ENCODE results near the gene ADCY9.
A peak's percentile ranks its signal among the peaks of the same experiment; 100 is the strongest.

ADCY9 gene

DNA sequence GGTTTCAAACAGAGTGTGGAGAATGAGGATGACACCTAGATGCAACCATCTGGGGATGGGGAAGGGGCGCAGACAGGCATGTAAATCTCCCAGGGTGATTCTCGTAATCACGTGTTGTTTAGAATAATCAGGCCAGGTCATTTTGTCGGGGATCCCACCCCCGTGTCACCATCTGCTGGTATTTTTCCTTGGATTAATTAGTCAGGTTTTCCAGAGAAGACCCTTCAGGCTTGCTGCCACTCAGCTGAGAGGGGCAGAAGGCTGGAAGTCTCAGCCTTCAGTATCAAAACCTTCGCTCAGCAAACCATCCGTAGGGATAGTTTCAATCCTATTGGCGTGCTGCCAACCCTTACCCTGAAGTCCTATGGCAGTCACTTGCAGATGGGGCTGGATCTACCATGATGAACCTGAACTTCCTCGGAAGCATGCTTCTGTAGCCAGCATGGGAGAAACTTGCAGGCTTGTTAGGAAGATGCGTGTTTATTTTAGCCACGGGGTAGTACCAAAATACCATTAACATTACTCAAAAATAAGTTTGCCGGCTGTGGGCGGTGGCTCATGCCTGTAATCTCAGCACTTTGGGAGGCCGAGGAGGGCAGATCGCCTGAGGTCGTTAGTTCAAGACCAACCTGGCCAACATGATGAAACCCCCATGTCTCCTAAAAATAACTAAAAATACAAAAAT, 7.5 kb upstream of the ADCY9 start:
- no peak for DNase-seq (ENCODE audit: low read depth in 2 of 3, low spot score in 1 of 3)

DNA sequence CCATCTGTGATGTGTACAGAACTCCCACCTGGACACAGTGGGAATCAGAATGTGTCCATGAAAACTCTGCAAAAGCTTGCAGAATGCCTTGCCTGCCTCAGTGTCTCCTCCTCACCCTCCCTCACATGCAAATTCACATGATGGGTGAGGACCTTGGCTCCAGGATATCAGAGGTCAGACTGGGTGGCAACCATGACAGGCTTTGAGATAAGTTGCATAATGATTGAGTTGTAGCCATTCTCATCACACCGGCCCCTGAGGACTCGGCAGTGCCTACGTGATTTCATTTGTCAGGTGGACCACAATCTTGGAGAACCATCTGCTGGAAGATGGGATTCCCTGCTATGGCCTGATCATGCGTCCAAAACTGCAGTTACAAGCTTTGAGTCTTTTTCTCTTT, 3.9 kb upstream of the ADCY9 start:
- DNase-seq (ENCODE audit: low read depth in 2 of 3, low spot score in 1 of 3): no peak

DNA sequence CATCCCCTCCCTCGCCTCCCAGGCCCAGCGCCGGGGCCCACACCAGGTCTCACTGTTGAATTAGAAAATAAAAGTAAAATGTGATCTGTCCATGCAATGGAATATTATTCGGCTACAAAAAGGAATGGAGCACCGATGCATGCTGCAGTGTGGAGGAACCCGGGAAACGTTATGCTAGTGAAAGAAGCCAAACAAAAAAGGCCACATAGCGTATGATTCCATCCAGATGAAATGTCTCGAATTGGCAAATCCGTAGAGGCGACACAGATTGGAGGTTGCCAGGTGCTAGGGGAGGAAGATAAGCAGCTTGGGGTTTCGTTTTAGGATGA, 972 bp upstream of the ADCY9 start:
- no peak for DNase-seq (ENCODE audit: low read depth in 2 of 3, low spot score in 1 of 3)

DNA sequence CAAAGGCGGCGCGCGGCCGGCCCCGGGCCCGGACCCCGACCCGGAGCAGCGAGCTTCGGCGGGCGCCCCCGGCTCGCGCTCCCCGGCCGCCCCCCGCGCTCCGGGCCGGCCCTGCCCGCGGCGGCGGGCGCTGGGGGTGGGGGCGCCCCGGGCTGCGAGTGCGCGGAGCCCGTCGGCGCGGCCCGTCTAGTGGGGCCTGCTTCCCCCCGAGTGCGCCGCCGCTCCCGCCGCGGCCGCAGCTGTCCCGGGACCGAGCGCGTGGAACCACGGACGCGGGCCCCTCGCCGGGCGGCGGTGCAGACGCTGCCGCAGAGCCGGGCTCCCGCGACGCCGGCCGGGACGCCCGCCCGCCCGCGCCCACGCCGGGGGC, 308 bp downstream of the ADCY9 start:
- DNase-seq (ENCODE audit: low read depth in 2 of 3, low spot score in 1 of 3): no peak

DNA sequence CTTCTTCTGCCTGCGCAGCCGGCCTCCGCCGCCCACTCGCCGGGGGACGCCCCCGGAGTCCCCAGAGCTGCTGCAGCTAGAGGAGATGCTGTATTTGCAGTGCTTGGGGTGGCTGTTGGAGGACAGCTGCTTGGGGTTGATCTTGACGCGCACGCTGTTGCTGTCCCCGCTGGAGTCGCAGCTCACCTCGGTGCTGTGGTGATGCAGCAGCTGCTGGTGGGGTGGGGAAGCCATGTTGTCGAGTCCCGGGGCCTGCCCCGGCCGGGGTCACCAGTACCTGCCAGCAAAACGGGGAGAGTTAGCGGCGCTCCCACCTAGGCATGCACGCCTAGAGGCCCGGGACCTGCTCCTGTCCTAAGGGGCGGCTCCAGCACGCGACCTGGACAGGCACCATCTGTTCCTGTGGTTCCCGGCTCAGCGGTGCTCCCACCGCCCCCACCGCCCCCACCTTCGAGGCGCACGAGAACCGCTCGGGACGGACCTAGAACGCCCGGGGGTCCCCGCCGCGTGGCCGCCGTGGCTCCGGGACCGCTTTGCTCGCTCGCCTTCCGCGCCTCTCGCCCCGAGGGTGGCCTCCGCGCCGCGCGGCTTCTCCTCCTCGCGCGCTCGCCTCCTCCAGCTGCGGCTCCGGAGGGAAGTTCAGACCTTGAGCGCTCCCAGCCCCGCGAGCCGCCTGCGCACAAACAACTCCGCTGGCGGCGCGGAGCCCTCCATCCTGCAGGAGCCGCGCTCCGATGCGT, 863 bp downstream of the ADCY9 start:
- DNase-seq (ENCODE audit: low read depth in 2 of 3, low spot score in 1 of 3): peak in 2 of 3 donors; percentile 20 to 39

DNA sequence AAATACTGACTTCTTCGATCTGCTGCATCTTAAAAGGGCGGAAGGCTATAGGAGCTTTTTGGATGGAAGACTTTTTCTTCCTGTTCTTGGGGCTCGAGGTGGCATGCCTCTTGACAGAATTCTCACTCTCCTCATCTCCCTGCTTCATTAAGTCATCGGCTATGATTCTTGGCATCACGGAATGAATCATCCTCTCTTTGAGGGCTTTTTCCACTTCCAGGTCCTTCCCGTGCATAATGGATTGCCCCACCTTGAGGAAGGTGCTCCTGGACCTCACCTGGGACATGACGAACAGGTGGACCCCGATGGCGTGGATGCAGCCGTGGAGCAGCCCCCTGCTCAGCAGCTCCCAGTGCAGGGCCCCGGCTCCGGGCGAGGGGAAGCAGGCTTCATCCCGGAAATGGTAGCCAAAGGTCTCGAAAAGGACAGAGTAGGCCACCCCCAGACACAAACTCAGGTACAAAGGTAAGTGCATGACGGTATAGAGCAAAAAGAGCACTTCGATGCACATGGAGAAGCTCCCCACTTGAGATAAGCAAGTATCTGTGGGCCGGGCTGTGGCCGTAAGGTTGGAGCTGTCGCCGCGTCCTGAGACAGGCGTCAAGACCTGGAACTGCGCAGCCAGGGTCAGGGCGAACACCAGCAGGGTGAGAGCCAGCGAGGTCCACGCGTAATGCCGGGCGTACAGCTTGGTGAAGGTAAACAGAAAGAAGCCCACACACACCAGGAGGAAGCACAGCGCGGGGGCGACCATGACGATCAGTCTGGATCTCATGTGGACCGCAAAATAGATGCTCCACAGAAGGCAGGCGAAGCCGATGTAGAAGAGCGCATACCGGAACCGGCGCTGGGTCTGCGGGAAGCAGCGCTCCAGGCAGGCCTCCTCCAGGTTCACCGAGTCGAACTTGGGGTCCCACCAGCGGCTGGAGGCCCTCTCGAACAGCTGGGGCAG, 1.7 kb downstream of the ADCY9 start:
- DNase-seq (ENCODE audit: low read depth in 2 of 3, low spot score in 1 of 3): no peak

DNA sequence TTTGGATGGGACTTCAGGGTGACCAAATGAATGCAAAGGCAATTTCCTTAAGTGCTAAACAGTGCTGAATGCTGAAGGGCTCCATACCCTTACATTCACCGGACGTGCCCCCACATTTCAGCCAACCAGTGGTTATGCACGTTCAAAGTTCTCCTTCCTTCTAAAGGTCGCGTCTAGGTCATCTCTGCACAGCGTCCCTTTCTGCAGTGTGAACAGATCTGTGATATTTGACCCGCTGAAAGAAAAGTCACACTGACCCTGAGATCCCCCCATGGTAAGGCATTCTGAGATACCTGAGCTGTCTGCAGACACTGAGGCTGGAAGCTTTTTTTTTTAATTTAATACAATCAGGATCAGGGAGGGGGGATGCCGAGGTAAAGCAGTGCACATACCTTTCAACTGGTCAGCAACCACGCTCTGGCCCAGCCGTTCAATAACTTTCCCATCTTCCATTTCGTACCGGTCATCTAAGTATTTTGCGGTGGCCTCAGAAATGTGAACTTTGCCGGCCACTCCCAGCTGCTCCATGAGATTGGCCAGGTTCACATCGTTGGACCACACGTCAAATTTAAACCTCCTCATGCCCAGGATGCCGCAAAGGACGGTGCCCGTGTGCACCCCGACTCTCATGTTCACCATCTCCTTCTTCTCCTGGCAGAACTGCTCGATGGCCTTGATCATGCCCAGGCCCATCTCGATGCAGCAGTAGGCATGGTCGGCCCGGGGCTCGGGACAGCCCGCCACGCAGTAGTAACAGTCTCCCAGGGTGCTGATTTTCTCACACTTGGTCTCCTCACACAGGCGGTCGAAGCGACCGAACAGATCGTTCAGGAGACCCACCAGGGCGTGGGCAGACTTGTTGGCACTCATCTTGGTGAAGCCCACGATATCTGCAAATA, 2.6 kb downstream of the ADCY9 start:
- DNase-seq (ENCODE audit: low read depth in 2 of 3, low spot score in 1 of 3): no peak

DNA sequence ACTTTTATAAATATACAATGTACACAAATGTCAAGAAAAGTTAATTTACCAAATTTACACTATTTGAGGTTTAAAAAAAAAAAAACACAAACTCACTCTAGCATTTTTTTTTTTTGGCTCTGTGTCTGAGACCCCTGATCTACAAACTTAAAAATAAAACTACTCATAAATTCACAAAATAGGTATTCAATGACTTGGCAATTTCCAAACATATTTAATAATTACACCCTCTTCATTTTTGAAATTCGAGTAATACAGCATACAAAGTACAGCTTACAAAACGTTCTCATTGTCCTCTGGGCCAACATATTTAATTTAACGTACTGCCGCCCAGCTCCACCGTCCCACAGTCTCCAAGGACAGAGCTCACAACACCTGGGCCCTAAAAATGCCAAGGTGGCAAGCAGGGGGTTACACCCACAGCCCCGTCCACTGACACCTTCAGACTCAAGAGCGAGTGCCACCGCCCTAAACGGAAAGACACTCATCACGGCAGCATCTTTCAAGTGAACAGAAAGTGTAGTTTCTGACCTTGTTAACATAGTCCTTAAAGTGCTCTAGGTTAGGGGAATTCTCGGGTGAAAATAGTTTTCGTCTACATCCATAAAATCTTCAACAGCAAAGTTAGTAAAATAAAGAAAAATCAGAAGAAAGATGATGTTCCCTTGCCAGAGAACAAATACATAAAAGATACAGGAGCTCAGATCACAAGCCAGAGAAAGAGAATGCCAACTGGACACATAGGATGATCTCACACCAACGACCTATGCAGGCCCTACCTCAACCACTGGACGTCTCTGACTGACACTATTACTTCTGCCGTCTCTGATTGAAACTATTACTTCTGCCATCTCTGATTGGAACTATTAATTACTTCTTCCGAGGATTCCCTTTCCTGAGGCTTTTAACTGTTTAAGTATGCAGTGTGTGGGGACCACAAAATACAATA, 4.2 kb downstream of the ADCY9 start:
- no peak for DNase-seq (ENCODE audit: low read depth in 2 of 3, low spot score in 1 of 3)

DNA sequence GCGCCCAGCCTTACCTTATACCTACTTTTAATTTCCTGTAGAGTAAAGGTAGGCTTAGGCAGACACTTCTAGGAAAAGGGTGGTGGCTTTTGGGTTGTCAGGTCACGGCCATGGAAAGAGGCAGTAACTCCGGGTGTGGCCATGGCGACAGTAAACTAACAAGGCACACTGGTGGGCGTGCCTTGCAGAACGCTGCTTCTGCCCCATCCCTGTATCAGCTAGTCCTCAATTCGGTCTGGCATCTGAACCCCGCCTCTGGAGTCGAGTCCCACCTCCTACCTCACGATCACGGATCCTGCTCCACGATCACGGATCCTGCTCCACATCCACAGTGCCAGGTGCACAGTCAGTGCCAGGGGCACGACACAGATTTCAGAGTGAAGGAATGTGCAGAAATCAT, 5.6 kb downstream of the ADCY9 start:
- DNase-seq (ENCODE audit: low read depth in 2 of 3, low spot score in 1 of 3): no peak

DNA sequence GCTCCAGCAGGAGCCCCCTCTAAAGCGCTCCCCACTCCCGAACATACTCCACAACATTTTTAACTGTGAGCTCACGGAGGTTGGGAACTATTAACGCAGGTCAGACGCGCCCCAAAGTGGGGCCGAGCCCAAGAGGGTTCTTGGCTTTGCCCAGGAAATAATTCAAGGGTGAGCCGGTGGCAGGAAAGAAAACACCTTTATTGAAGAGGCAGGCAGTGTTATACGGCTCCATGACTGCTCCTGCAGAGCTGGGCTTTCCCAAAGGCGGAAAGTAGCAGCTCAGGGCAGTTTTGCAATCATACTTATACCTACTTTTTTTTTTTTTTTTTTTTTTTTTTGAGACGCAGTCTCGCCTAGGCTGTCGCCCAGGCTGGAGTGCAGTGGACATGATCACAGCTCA, 6.2 kb downstream of the ADCY9 start:
- DNase-seq (ENCODE audit: low read depth in 2 of 3, low spot score in 1 of 3): no peak

DNA sequence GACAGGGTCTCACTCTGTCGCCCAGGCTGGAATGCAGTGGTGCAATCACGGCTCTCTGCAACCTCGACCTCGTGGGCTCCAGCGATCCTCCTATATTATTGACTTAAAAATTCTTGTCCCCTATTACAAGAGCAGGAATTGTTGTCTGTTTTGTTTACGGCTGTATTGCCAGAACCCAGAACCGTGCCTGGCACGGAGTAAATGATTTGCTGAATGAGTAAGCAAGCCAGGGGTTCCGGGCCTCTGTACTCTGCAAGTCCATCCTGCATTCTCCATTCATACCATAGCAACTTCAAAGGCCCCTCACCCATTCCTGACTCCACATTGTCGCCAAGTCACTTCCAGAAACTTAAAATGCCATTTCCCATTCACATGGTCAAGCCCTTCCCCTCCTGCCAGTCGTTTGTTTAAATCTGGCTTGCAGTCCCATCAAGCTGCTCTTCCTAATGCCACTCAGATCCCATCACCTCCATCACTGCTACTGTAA, 6.9 kb downstream of the ADCY9 start:
- no peak for DNase-seq (ENCODE audit: low read depth in 2 of 3, low spot score in 1 of 3)

DNA sequence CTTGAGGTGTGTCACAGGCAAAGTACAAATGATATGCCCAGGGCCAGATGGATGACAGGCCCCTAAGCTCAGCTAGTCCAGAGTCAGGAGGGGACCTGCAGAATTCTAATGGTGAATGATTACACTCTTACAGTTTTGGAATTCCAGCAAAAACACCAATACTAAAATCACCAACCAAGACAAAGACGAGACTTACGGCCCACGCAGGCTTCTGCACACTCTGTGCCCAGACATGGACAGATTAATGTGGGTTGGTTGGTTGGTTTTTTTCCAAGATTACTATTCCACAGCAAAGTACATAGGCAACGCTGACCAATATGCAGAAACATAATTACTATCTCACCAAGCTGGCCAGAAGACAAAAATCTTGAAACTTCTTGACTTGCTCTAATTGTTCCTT, 9.7 kb downstream of the ADCY9 start:
- no peak for DNase-seq (ENCODE audit: low read depth in 2 of 3, low spot score in 1 of 3)

DNA sequence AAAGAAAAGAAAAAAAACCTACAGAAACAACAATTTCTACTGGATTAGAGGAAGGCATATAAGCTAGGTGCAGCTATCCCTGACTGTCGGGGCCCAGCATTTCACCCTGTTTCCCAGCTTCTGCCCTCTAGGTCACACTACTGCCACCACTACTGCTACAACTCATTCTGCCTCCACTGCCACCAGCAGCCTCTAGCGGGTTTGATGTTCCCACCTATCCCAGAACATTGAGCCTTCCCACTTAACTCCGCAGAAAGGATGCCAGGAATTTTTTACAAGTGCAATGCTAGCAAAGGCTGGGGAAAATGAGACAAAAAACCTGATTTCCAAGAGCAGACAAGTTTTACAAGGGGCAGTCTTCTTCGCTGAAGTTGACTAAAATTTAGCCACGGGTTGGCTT, 10.4 kb downstream of the ADCY9 start:
- no peak for DNase-seq (ENCODE audit: low read depth in 2 of 3, low spot score in 1 of 3)

DNA sequence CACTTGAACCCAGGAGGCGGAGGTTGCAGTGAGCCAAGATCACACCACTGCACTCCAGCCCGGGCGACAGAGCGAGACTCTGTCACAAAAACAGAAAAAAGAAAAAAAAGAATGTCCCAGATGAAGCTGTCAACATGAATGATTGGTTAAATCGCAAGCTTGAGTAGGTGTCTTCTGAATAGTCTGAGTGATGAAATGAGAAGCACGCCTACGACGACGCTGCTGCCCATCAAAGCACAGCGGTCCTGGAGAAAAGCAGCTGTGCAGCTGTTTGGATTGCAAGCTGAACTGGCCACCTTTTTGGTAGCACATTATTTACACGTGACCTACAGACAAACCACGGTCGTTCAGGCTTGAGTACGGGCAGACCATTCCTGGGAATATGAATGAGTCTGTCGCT, 12.5 kb downstream of the ADCY9 start:
- DNase-seq (ENCODE audit: low read depth in 2 of 3, low spot score in 1 of 3): no peak

DNA sequence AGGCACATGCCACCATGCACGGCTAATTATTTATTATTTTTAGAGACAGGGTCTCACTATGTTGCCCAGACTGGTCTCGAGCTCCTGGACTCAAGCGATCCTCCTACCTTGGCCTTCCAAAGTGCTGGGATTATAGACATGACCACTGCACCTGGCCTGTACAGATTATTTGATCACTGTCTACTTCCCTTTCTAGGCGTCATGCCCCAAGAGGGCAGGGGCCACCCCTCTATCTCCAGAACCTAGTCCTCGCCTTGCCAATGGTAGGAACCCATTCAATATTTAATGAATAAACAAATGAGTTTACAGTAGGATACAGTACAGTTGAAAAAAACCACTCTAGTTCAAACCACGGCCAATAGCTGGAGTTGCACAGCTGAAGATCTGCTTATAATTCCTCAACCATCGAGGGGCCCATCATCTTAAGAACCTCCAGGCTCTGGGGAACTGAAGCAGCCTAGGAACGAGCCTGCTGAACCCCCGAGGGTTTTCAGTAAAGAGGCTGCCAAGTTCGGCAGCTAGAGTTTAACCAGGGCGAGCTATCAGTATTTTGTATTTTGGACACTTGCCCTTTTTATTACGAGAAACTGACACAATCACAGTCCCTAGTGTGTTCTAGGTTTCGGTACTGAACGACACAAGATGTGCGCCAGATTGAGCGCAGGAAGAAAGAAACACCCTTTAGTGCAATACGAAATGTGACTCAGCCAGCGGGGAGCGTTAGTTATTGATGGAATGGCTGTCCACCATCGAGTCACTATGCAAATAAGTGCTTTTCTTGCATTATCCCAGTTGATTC, 14.6 kb downstream of the ADCY9 start:
- no peak for DNase-seq (ENCODE audit: low read depth in 2 of 3, low spot score in 1 of 3)

DNA sequence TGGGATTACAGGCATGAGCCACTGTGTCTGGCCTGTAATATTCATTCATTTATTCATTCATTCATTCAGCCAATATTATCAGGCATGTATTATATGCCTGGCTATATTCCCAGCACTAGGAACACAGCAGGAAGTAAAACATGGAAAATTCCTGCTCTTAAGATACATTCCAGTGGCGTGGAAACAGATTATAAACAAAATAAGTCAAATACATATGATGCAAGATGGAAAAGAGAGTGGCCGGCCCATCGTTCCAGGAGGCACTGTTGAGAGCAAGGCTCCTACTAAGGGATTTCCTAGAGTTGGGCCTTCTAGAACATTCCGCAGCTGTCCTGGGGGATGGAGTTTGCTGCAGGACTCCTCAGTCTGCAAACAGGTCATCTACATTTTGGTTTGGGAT, 17.7 kb downstream of the ADCY9 start:
- DNase-seq (ENCODE audit: low read depth in 2 of 3, low spot score in 1 of 3): no peak

DNA sequence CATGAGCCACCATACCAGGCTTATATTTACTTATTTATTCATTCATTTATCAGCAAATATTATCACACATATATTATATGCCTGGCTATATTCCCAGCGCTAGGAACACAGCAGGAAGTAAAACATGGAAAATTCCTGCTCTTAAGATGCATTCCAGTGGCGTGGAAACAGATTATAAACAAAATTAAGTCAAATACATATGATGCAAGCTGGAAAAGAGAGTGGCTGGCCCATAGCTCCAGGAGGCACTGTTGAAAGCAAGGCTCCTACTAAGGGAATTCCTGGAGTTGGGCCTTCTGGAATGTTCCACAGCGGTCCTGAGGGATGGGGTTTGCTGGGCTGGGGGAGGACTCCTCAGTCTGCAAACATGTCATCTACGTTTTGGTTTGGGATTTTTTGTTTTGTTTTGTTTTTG, 18.4 kb downstream of the ADCY9 start:
- no peak for DNase-seq (ENCODE audit: low read depth in 2 of 3, low spot score in 1 of 3)

DNA sequence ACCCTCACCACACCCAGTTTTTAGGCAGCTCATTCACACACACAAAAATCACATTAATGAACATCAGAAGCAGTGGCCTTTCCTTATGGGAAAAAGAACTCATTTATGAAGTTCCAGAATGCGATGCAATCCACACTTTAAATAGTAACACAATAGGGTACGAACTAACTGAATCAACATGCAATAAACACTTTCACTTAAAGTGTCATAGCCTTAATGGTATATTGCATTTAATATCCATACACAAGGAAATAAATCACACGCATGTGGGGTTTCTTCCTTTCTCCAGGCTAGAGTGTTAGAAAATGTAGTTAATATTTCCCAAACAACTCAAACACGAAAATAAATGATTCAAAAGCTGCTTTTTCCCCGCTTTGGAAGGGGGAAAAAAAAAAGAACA, 19.7 kb downstream of the ADCY9 start:
- DNase-seq (ENCODE audit: low read depth in 2 of 3, low spot score in 1 of 3): no peak

Data from stimulated activated CD4-positive, alpha-beta T cell treated with anti-CD3 and anti-CD28 coated beads, Interleukin-12 subunit alpha, Interleukin-12 subunit beta, amount 100 ng/mL, for 48 hours (primary cell).